ENCODE results near the gene TTBK2.

DNA sequence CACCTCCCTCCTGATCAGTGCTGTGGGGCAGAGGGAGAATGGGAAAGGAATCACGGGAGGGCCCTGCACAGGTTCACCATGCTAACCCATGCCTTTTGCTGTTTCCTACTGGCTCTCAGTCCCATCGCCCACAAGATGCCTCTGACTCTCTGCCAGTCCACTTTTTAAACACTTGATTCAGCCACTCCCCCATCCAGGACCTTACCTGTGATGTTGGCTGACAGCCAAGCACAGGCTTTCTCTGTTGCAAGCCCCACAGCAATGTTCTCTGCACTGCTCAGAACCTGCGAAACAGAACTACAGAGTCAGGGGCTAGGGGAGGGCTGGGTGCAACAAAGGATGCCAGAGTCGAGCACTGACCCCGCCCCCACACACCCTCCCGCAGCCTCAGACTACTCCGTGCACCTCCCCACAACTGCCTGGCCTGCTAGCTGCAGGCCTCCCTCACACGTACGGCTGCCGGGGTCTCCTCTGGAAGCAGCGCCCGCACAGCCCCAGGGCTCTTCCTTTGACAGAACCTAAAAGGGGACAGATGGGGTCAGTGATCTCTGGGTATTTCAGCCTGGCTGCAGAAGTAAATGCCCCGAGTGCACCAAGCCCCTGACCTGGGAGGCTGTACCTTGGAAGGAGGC is 192.7 kb downstream of the TTBK2 start:
- TF ChIP-seq, protein P1, sequence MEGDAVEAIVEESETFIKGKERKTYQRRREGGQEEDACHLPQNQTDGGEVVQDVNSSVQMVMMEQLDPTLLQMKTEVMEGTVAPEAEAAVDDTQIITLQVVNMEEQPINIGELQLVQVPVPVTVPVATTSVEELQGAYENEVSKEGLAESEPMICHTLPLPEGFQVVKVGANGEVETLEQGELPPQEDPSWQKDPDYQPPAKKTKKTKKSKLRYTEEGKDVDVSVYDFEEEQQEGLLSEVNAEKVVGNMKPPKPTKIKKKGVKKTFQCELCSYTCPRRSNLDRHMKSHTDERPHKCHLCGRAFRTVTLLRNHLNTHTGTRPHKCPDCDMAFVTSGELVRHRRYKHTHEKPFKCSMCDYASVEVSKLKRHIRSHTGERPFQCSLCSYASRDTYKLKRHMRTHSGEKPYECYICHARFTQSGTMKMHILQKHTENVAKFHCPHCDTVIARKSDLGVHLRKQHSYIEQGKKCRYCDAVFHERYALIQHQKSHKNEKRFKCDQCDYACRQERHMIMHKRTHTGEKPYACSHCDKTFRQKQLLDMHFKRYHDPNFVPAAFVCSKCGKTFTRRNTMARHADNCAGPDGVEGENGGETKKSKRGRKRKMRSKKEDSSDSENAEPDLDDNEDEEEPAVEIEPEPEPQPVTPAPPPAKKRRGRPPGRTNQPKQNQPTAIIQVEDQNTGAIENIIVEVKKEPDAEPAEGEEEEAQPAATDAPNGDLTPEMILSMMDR (IDR thresholded peaks at IDR 0.05): no peak
- no peak for TF ChIP-seq EZH2 (IDR thresholded peaks at IDR 0.05)

Measured in neural progenitor cell (in vitro differentiated cells).